GM08714 (cell line): ENCODE results near the gene TGFBR3.

Experiments used
- H3K4me3 ChIP-seq: fragments of 200-500 bp; sonication (Bioruptor generic); 2 replicates; pipeline ENCODE4 v1.5.1; 2014; ENCODE audit warnings: mild to moderate bottlenecking, low read length, inconsistent platforms
- ZNF274 ChIP-seq: IDR thresholded peaks from 2 replicates; pipeline ENCODE4 v1.6.1; 2012; ENCODE audit warnings: mild to moderate bottlenecking, low read depth, low read length

TGFBR3 gene

GRCh38 chr1:91811363-91812025 is 74.5 kb downstream of the TGFBR3 start:
- H3K4me3 ChIP-seq: no peak overlapping the region
- TF ChIP-seq ZNF274: no peak

- H3K4me3 ChIP-seq: no peak overlapping the region
- no peak for TF ChIP-seq ZNF274
Observed at GRCh38 chr1:91809317-91809716, 76.6 kb downstream of the TGFBR3 start.

GRCh38 chr1:91807921-91808620 is 77.9 kb downstream of the TGFBR3 start:
- no peak for TF ChIP-seq ZNF274
- H3K4me3 ChIP-seq: no peak overlapping the region

GRCh38 chr1:91806769-91807700 is 78.9 kb downstream of the TGFBR3 start:
- H3K4me3 ChIP-seq: no peak overlapping the region
- TF ChIP-seq ZNF274: no peak

GRCh38 chr1:91806181-91806768 is 79.7 kb downstream of the TGFBR3 start:
- no peak overlapping the region for H3K4me3 ChIP-seq
- no peak for TF ChIP-seq ZNF274

GRCh38 chr1:91805311-91805801 is 80.6 kb downstream of the TGFBR3 start:
- no peak overlapping the region for H3K4me3 ChIP-seq
- TF ChIP-seq ZNF274: no peak

GRCh38 chr1:91804546-91805023 is 81.4 kb downstream of the TGFBR3 start:
- H3K4me3 ChIP-seq: no peak overlapping the region
- TF ChIP-seq ZNF274: no peak

GRCh38 chr1:91803847-91804545 is 82.0 kb downstream of the TGFBR3 start:
- no peak for TF ChIP-seq ZNF274
- H3K4me3 ChIP-seq: no peak overlapping the region

- no peak for TF ChIP-seq ZNF274
Observed at GRCh38 chr1:91803123-91803522, 82.8 kb downstream of the TGFBR3 start.

GRCh38 chr1:91801496-91802115 is 84.3 kb downstream of the TGFBR3 start:
- TF ChIP-seq ZNF274: no peak
- no peak overlapping the region for H3K4me3 ChIP-seq

More at GRCh38 chr1:91803123-91803522, 82.8 kb downstream of the TGFBR3 start:
- no peak overlapping the region for H3K4me3 ChIP-seq

GRCh38 chr1:91799863-91800262 is 86.1 kb downstream of the TGFBR3 start:
- TF ChIP-seq ZNF274: no peak
- no peak overlapping the region for H3K4me3 ChIP-seq

GRCh38 chr1:91799159-91799558 is 86.8 kb downstream of the TGFBR3 start:
- H3K4me3 ChIP-seq: no peak overlapping the region
- no peak for TF ChIP-seq ZNF274

GRCh38 chr1:91798740-91799139 is 87.2 kb downstream of the TGFBR3 start:
- no peak overlapping the region for H3K4me3 ChIP-seq
- no peak for TF ChIP-seq ZNF274
